Endothelial cell of umbilical vein (primary cell): ENCODE data around the gene PIMREG. TPM values are rescaled to one million over a fixed set of nuclear protein-coding genes. Genes with fewer than 3 reads are reported as not detected.

Source experiments
- BruUV-seq: library from RNA; stranded (reverse); fragments of 400-500 nt; replicated peaks from 2 replicates; lab custom pipeline; 2021; lab: Mats Ljungman, UMichigan
- CTCF ChIA-PET: fragments of 300-600, 350-600 bp; sonication (Branson Sonifier 250); formaldehyde crosslinking; loops from one replicate; lab custom pipeline; 2021; ENCODE audit warnings: antibody characterized with exemption, inconsistent platforms; lab: Charles Lee
- POLR2A ChIA-PET: fragments of 300-600, 350-600 bp; sonication (Branson Sonifier 250); formaldehyde crosslinking; loops from one replicate; lab custom pipeline; 2021; ENCODE audit warnings: antibody characterized with exemption, inconsistent platforms; lab: Charles Lee
- DNase-seq: peaks from one replicate; pipeline ENCODE4 v3.0.0-alpha.2; 2011; ENCODE audit warnings: low read depth, low spot score
- FAIRE-seq: peaks from 2 replicates; lab custom pipeline; 2011; peaks lifted over from hg19 to GRCh38; lab: Jason Lieb, UNC
- H2AFZ ChIP-seq: 2 replicates; pipeline ENCODE4 v1.6.0; 2012; ENCODE audit warnings: low read depth, low read length, control low read depth, inconsistent platforms
- H3K27ac ChIP-seq: 2 replicates; pipeline ENCODE4 v1.5.1; 2011; ENCODE audit warnings: low read depth, mild to moderate bottlenecking, control low read depth, low read length, moderate library complexity; ENCODE audit not compliant: insufficient read depth
- H3K27me3 ChIP-seq, 2 experiments: 2 replicates each; pipeline versions ENCODE4 v1.6.0 to v1.6.1; 2011; ENCODE audit warnings: low read length in 2 of 2, mixed read lengths in 1 of 2; ENCODE audit not compliant: control insufficient read depth in 2 of 2, insufficient read depth in 2 of 2
- H3K36me3 ChIP-seq, 2 experiments: 2 replicates in 1 of 2; 3 replicates in 1 of 2; pipeline ENCODE4 v1.5.1; 2011; ENCODE audit warnings: low read length in 2 of 2, mild to moderate bottlenecking in 1 of 2, moderate library complexity in 1 of 2; ENCODE audit not compliant: control insufficient read depth in 2 of 2, insufficient read depth in 2 of 2; ENCODE audit errors: extremely low read depth in 1 of 2
- H3K4me1 ChIP-seq: 3 replicates; pipeline ENCODE4 v1.5.1; 2011; ENCODE audit warnings: mild to moderate bottlenecking, low read length; ENCODE audit not compliant: control insufficient read depth, insufficient read depth; ENCODE audit errors: extremely low read depth
- H3K4me2 ChIP-seq: 2 replicates; pipeline ENCODE4 v1.6.1; 2011; ENCODE audit warnings: low read length, control low read depth, mixed read lengths; ENCODE audit not compliant: insufficient read depth
- H3K4me3 ChIP-seq, 3 experiments: fragments of 200-600 bp in 1 of 3; sonication (generic), shearing (Covaris generic) in 1 of 3; replicated peaks in 1 of 3; 2 replicates each; pipeline ENCODE4 v1.5.1; 2011 to 2016; ENCODE audit warnings: control low read depth in 3 of 3, low read length in 3 of 3, mild to moderate bottlenecking in 2 of 3, inconsistent platforms in 1 of 3, low read depth in 1 of 3, moderate library complexity in 1 of 3; ENCODE audit not compliant: insufficient read depth in 1 of 3
- H3K79me2 ChIP-seq: 2 replicates; pipeline ENCODE4 v1.6.0; 2012; ENCODE audit warnings: low read length, inconsistent platforms; ENCODE audit not compliant: control insufficient read depth, insufficient read depth
- H3K9ac ChIP-seq: replicated peaks from 2 replicates; pipeline ENCODE3; 2011; ENCODE audit warnings: low read length, control low read depth; ENCODE audit not compliant: insufficient read depth; ENCODE audit errors: extremely low read depth
- H3K9me1 ChIP-seq: replicated peaks from 3 replicates; pipeline ENCODE4 v1.6.0; 2011; ENCODE audit warnings: mild to moderate bottlenecking, low read length; ENCODE audit not compliant: control insufficient read depth, insufficient read depth; ENCODE audit errors: extremely low read depth
- H3K9me3 ChIP-seq: replicated peaks from 2 replicates; pipeline ENCODE4 v1.5.1; 2012; ENCODE audit warnings: low read length, inconsistent platforms; ENCODE audit not compliant: control insufficient read depth, insufficient read depth
- H4K20me1 ChIP-seq: replicated peaks from 2 replicates; pipeline ENCODE3; 2011; ENCODE audit warnings: mild to moderate bottlenecking, low read length; ENCODE audit not compliant: control insufficient read depth, insufficient read depth; ENCODE audit errors: extremely low read depth
- EZH2 ChIP-seq: IDR thresholded peaks from 2 replicates; pipeline ENCODE4 v1.6.1; 2012; ENCODE audit warnings: borderline replicate concordance, low read depth, mild to moderate bottlenecking, moderate library complexity, low read length, inconsistent platforms; ENCODE audit not compliant: severe bottlenecking
- FOS ChIP-seq: IDR thresholded peaks from 2 replicates; pipeline ENCODE4 v1.6.1; 2011; ENCODE audit warnings: mild to moderate bottlenecking, low read length, moderate library complexity, borderline replicate concordance; ENCODE audit not compliant: insufficient read depth
- GATA2 ChIP-seq: IDR thresholded peaks from 2 replicates; pipeline ENCODE4 v1.7.0; 2011; ENCODE audit warnings: low read depth, mild to moderate bottlenecking, moderate library complexity, mixed read lengths, low read length; ENCODE audit not compliant: insufficient read length, insufficient read depth
- JUN ChIP-seq: IDR thresholded peaks from 2 replicates; pipeline ENCODE4 v1.6.1; 2011; ENCODE audit warnings: borderline replicate concordance, low read depth; ENCODE audit not compliant: insufficient read length, insufficient read depth
- MYC ChIP-seq: IDR thresholded peaks from one replicate; pipeline ENCODE4 v1.6.1; 2011; ENCODE audit warnings: mild to moderate bottlenecking, low read depth, low read length
- POLR2A ChIP-seq: IDR thresholded peaks from 2 replicates; pipeline ENCODE4 v1.6.1; 2012; ENCODE audit warnings: low read depth, mild to moderate bottlenecking, control low read depth, low read length
- POLR2AphosphoS5 ChIP-seq: IDR thresholded peaks from 2 replicates; pipeline ENCODE4 v1.6.1; 2012; ENCODE audit warnings: low read depth, mild to moderate bottlenecking, control low read depth, low read length, moderate library complexity; ENCODE audit not compliant: insufficient read depth
- dilution Hi-C: fragments of 300-500 bp; cut with MboI; formaldehyde crosslinking; loops from one replicate; pipeline ENCODE4 v1.15.0; 2019; ENCODE audit warnings: low sequenced_read_pairs; ENCODE audit not compliant: extremely low pct_ligation_motif_present
- intact Hi-C: fragments of 100-400 bp; cut with micrococcal nuclease; formaldehyde crosslinking; loops from one replicate; pipeline ENCODE4 v1.10.0; 2022
- polyA plus RNA-seq, 4 experiments: library from polyadenylated mRNA; depleted of rRNA in 3 of 4; stranded (reverse) in 3 of 4; unstranded in 1 of 4; fragments of >200 nt; gene quantifications; 2 replicates each; pipeline versions ENCODE4 v1.2.1 to v1.2.3, GENCODE V29; 2011 to 2012; ENCODE audit warnings: missing spikeins in 1 of 4
- total RNA-seq: library from RNA; stranded (reverse); gene quantifications from 2 replicates; pipeline ENCODE4 v1.2.3, GENCODE V29; 2021
- TF ChIP-seq, protein P1 (sequence below), 2 donors: IDR thresholded peaks; 1 replicate in 1 of 2; 2 replicates in 1 of 2; pipeline ENCODE4 v1.5.1; 2011; ENCODE audit warnings: low read length in 2 of 2, mild to moderate bottlenecking in 2 of 2, moderate library complexity in 2 of 2, control low read depth in 1 of 2, inconsistent platforms in 1 of 2, low read depth in 1 of 2; ENCODE audit not compliant: insufficient read depth in 1 of 2; ENCODE audit errors: extremely low read depth in 1 of 2
- TF ChIP-seq, protein P2 (sequence below): IDR thresholded peaks from 2 replicates; pipeline ENCODE4 v1.6.1; 2011; ENCODE audit not compliant: insufficient read depth, insufficient read length

Gene PIMREG
- total and polyA plus RNA-seq, 2 donors (not counting 3 experiments of a cell fraction or from before 2014, with no cell fraction given): 26.3 to 37.7 TPM

GRCh38 chr17:6398955-6399354 lies 45.3 kb upstream of the PIMREG start:
- Histone ChIP-seq H3K9me3 (no peaks in the 10 kb centered on the region), H3K79me2 (no peaks in the 10 kb centered on the region), H4K20me1 (no peaks in the 10 kb centered on the region), H3K27me3 (peaks cover 24 to 25% of the 10 kb centered on the region in 2 experiments), H3K9me1 (no peaks in the 10 kb centered on the region), H3K27ac (no peak overlapping the region), H3K9ac (no peak overlapping the region), H3K4me2 (no peak overlapping the region), H2AFZ (no peak overlapping the region), H3K4me3 (no peak overlapping the region), H3K4me1 (no peaks in the 10 kb centered on the region), H3K36me3 (no peaks in the 10 kb centered on the region)
- intact Hi-C loops (no loop called here), dilution Hi-C loops (no loop called here)
- no peak for DNase-seq
- POLR2A ChIA-PET: no interaction called here
- CTCF ChIA-PET: no interaction called here
- BruUV-seq: no TSS peak
- no peak for FAIRE-seq
- TF ChIP-seq, protein P1, sequence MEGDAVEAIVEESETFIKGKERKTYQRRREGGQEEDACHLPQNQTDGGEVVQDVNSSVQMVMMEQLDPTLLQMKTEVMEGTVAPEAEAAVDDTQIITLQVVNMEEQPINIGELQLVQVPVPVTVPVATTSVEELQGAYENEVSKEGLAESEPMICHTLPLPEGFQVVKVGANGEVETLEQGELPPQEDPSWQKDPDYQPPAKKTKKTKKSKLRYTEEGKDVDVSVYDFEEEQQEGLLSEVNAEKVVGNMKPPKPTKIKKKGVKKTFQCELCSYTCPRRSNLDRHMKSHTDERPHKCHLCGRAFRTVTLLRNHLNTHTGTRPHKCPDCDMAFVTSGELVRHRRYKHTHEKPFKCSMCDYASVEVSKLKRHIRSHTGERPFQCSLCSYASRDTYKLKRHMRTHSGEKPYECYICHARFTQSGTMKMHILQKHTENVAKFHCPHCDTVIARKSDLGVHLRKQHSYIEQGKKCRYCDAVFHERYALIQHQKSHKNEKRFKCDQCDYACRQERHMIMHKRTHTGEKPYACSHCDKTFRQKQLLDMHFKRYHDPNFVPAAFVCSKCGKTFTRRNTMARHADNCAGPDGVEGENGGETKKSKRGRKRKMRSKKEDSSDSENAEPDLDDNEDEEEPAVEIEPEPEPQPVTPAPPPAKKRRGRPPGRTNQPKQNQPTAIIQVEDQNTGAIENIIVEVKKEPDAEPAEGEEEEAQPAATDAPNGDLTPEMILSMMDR (IDR thresholded peaks at IDR 0.05; ENCODE audit: extremely low read depth in 1 of 2, insufficient read depth in 1 of 2, low read depth in 1 of 2, low read length in 2 of 2): no peak
- no peak for TF ChIP-seq GATA2
- no peak for TF ChIP-seq POLR2A
- no peak for TF ChIP-seq JUN
- TF ChIP-seq FOS: no peak
- TF ChIP-seq, protein P2, sequence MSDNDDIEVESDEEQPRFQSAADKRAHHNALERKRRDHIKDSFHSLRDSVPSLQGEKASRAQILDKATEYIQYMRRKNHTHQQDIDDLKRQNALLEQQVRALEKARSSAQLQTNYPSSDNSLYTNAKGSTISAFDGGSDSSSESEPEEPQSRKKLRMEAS: no peak
- TF ChIP-seq MYC: no peak
- TF ChIP-seq EZH2: no peak
- no peak for TF ChIP-seq POLR2AphosphoS5
